Osteocyte (in vitro differentiated cells): Measurements from ENCODE around the gene ZNF410. TPM values are rescaled to one million over a fixed set of nuclear protein-coding genes. Genes with fewer than 3 reads are reported as not detected.

Experiments used
- DNase-seq: peaks from one replicate; pipeline ENCODE4 v3.0.0; 2021; ENCODE audit warnings: mixed read lengths; ENCODE audit not compliant: unreplicated experiment; ENCODE audit errors: extremely low spot score
- H3K27ac Mint-ChIP-seq: one replicate; pipeline ENCODE4 v1.8.0; 2021; ENCODE audit warnings: mild to moderate bottlenecking, mixed read lengths; ENCODE audit not compliant: unreplicated experiment
- H3K27me3 Mint-ChIP-seq: one replicate; pipeline ENCODE4 v1.8.0; 2021; ENCODE audit warnings: mixed read lengths; ENCODE audit not compliant: unreplicated experiment
- H3K36me3 Mint-ChIP-seq: one replicate; pipeline ENCODE4 v1.8.0; 2021; ENCODE audit warnings: mixed read lengths; ENCODE audit not compliant: unreplicated experiment
- H3K4me1 Mint-ChIP-seq: one replicate; pipeline ENCODE4 v1.8.0; 2021; ENCODE audit warnings: mixed read lengths; ENCODE audit not compliant: unreplicated experiment
- H3K4me3 Mint-ChIP-seq: one replicate; pipeline ENCODE4 v1.8.0; 2021; ENCODE audit warnings: mild to moderate bottlenecking, moderate library complexity, mixed read lengths; ENCODE audit not compliant: unreplicated experiment
- H3K9me3 Mint-ChIP-seq: one replicate; pipeline ENCODE4 v1.8.0; 2021; ENCODE audit warnings: mixed read lengths; ENCODE audit not compliant: unreplicated experiment
- total RNA-seq: library from RNA; stranded (reverse); gene quantifications from 2 replicates; pipeline ENCODE4 v1.2.1, GENCODE V29; 2021
- TF ChIP-seq, protein P1 (sequence below): fragments of 200-600 bp; sonication (generic); IDR thresholded peaks from 2 replicates; pipeline ENCODE4 v1.5.0; 2021; ENCODE audit warnings: antibody characterized with exemption, mild to moderate bottlenecking, moderate library complexity

The ZNF410 gene
- total RNA-seq, 1 donor from 2014 or later = 42.2 TPM

DNA sequence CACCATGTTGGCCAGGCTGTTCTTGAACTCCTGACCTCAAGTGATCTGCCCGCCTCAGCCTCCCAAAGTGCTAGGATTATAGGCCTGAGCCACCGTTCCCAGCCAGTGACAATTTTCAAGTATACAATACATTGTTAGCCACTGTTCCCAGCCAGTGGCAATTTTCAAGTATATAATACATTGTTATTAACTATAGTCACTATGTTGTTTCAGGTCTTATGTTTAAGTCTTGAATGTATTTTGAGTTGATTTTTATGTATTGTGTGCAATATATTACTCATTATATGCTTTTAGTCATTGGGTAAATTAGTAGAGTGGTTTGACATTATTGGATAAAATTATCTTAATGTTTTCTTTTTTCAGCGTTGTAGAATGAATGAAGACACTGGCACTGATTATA is 13.0 kb upstream of the ZNF410 start:
- DNase-seq = no peak
- Mint-ChIP-seq H3K4me1 (peaks cover 3% of the 10 kb centered on the region), H3K4me3 (no peak overlapping the region), H3K9me3 (no peaks in the 10 kb centered on the region), H3K27ac (no peak overlapping the region), H3K36me3 (peaks cover 2% of the 10 kb centered on the region), H3K27me3 (no peaks in the 10 kb centered on the region)
- TF ChIP-seq, protein P1, sequence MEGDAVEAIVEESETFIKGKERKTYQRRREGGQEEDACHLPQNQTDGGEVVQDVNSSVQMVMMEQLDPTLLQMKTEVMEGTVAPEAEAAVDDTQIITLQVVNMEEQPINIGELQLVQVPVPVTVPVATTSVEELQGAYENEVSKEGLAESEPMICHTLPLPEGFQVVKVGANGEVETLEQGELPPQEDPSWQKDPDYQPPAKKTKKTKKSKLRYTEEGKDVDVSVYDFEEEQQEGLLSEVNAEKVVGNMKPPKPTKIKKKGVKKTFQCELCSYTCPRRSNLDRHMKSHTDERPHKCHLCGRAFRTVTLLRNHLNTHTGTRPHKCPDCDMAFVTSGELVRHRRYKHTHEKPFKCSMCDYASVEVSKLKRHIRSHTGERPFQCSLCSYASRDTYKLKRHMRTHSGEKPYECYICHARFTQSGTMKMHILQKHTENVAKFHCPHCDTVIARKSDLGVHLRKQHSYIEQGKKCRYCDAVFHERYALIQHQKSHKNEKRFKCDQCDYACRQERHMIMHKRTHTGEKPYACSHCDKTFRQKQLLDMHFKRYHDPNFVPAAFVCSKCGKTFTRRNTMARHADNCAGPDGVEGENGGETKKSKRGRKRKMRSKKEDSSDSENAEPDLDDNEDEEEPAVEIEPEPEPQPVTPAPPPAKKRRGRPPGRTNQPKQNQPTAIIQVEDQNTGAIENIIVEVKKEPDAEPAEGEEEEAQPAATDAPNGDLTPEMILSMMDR = no peak

DNA sequence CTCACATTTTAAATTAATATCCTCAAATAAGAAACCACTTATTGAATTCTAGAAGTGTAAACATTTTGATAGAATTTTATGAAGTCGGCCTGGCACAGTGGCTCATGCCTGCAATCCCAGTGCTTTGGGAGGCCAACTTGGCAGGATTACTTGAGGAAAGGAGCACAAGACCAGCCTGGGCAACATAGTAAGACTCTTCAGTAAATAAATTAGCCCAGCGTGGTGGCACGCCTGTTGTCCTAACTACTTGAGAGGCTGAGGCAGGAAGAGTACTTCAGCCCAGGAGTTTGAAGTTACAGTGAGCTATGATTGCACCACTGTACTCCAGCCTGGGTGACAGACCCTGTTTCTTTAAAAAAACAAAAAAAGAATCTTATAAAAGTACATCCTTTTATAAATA is 8.9 kb upstream of the ZNF410 start:
- peaks cover 2% of the 10 kb centered on the region for H3K36me3 Mint-ChIP-seq
- peaks cover 3% of the 10 kb centered on the region for H3K4me1 Mint-ChIP-seq
- TF ChIP-seq, protein P1 = no peak
- H3K9me3 Mint-ChIP-seq = no peaks in the 10 kb centered on the region
- H3K27me3 Mint-ChIP-seq = no peaks in the 10 kb centered on the region
- DNase-seq = no peak
- H3K4me3 Mint-ChIP-seq = no peak overlapping the region
- H3K27ac Mint-ChIP-seq = no peak overlapping the region

DNA sequence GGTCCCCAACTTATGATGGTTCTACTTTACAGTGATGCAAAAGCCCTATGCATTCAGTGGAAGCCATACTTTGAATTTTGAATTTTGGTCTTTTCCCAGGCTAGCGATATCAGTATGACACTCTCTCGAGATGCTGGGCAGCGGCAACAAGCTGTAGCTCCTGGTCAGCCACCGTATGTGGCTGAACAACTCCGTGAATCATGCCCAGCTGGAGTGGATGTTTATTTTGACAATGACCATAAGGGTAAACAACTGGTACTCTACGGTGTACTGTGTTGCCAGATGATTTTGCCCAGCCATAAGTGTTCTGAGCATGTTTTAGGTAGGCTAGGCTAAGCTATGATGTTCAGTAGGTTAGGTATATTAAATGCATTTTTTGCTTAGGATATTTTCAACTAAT is 8.2 kb upstream of the ZNF410 start:
- TF ChIP-seq, protein P1 = no peak
- H3K36me3 Mint-ChIP-seq = peaks cover 2% of the 10 kb centered on the region
- no peaks in the 10 kb centered on the region for H3K9me3 Mint-ChIP-seq
- no peak overlapping the region for H3K27ac Mint-ChIP-seq
- DNase-seq = no peak
- H3K27me3 Mint-ChIP-seq = no peaks in the 10 kb centered on the region
- no peak overlapping the region for H3K4me3 Mint-ChIP-seq
- peaks cover 3% of the 10 kb centered on the region for H3K4me1 Mint-ChIP-seq

DNA sequence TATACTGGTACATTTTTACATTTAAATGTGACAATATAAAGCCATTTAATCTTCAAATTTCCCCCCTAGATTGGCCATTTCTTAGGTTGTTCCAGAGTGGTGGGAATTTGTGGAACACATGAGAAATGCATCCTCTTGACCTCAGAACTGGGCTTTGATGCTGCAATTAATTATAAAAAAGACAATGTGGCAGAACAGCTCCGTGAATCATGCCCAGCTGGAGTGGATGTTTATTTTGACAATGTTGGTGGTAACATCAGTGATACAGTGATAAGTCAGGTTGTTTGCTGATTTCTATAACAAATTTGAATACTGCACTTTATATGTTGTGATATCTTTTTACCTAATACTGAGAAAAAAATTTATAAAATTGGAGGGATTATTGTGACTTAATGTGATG is 7.6 kb upstream of the ZNF410 start:
- H3K27ac Mint-ChIP-seq = no peak overlapping the region
- H3K4me1 Mint-ChIP-seq = peaks cover 3% of the 10 kb centered on the region
- no peak overlapping the region for H3K4me3 Mint-ChIP-seq
- H3K27me3 Mint-ChIP-seq = no peaks in the 10 kb centered on the region
- no peaks in the 10 kb centered on the region for H3K36me3 Mint-ChIP-seq
- H3K9me3 Mint-ChIP-seq = no peaks in the 10 kb centered on the region
- DNase-seq = no peak
- TF ChIP-seq, protein P1 = no peak

DNA sequence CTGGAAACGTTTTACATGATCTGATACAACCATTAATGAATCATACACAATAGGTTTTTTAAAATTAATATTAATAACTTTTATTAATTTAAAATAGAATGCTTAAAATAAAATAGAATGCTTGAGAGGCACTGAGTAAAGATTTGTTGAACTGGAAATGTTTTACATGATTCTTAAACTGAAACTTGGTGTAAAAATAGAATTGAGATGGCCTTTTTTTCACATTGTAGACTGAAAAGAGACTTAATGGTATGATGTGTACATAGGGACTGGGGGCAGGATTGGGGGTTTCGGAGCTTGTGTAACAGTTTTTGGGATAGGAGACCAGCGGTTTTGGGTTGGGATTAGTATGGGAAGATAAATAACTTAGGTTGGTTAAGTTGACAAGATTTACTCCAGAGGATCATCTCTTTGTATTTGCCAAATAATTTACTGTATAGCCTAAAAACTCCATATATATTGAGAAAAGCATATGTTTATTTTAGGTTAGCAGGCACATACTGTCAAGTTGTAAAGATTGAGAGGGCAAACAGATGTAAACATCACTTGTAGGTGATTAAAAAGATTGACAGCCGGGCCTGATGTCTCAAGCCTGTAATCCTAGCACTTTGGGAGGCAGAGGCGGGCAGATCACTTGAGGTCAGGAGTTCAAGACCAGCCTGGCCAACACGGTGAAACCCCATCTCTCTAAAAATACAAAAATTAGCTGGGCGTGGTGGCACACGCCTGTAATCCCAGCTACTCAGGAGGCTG is 2.0 kb upstream of the ZNF410 start:
- no peak for DNase-seq
- Mint-ChIP-seq H3K27me3 (no peaks in the 10 kb centered on the region), H3K9me3 (no peaks in the 10 kb centered on the region), H3K27ac (peak overlapping the region; percentile 98), H3K36me3 (no peaks in the 10 kb centered on the region), H3K4me1 (peaks cover 41% of the 10 kb centered on the region), H3K4me3 (no peak overlapping the region)
- TF ChIP-seq, protein P1 = no peak
